Subcutaneous adipose tissue (tissue), 4 donors: Measurements from ENCODE around the gene RPS4Y1. TPM values are rescaled to one million over a fixed set of nuclear protein-coding genes. Genes with fewer than 3 reads are reported as not detected.

Experiments used
- CTCF ChIP-seq: fragments of 450-650 bp; IDR thresholded peaks from one replicate; pipeline ENCODE4 v1.5.1; 2016; ENCODE audit warnings: low read depth, mild to moderate bottlenecking, control low read depth, antibody characterized with exemption, moderate library complexity
- total RNA-seq, 4 donors: library from RNA; depleted of rRNA; stranded (reverse); fragments of >200 nt; gene quantifications; one replicate each; pipeline ENCODE4 v1.1.0, GENCODE V29; 2016

Gene RPS4Y1
- total RNA-seq, 4 donors from 2014 or later, result 0.34 to 287 (median 271) TPM; not detected in 1

GRCh38 chrY:2837078-2837477 lies 4.3 kb upstream of the RPS4Y1 start:
- no peak for TF ChIP-seq CTCF

DNA sequence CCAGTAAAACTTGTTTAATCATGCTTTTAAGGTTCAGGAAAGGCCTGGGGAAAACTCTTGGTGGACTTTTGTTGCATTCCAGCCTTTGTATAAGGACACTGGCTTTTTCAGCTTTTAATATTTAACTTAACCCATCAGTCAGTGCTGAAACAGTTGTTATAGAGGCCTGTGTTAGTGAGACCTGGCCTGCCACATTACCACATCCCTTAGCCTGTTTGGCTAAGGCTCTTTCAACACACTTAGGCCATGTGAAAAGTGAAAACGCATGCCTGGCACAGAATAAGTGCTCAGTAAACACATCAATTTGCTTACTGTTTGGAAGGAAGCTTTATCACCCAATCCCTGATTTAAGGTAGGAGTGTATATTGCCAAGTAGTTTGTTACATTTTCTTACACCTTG lies 3.5 kb upstream of the RPS4Y1 start:
- no peak for TF ChIP-seq CTCF

- no peak for TF ChIP-seq CTCF
Observed at GRCh38 chrY:2846791-2847190, 5.4 kb downstream of the RPS4Y1 start.

DNA sequence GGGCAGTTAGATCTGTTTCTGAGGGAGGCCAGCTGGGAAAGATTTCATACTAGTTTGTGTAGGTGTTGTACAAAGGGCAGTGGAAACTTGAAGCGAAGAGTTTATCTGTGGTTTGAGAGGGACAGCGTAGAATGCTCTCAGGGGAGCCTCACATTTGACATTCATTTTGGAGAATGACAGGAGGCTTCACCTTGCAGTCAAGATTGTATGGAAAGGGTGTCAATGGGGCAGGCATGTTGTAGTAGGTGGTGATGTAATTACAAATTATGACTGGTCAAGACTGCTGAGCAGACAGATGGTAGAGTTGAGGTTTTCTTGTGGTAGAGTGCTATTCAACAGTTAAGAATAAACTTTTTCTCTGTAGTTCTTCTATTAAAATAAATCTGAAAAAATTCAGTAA lies 7.0 kb downstream of the RPS4Y1 start:
- no peak for TF ChIP-seq CTCF

DNA sequence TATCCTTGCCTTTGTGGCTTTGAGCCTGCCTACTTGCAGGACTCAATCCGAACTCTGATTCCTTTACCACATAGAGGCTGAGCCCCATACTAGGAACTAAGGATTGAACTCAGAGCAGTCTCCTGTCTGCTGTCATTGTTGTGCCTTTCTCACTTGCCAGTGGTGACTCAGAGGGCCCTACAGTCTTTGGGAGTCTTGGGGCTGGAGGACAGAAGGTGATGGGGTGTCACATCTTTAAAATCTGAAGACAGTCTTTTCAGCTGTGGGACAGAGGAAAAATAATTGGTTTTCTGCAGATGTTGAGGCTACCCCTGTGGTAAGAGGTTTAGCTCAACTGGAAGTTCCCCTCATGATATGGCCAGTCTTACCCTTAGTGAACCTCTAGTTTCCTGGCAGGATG lies 8.0 kb downstream of the RPS4Y1 start:
- TF ChIP-seq CTCF, result no peak

GRCh38 chrY:2854145-2854774 lies 12.9 kb downstream of the RPS4Y1 start:
- no peak for TF ChIP-seq CTCF

- no peak for TF ChIP-seq CTCF
Observed at GRCh38 chrY:2857068-2857467, 15.7 kb downstream of the RPS4Y1 start.
